HCT116 (cell line): ENCODE results near the gene RARB.

Source experiments
- CEBPB ChIP-seq: IDR thresholded peaks from 2 replicates; pipeline ENCODE4 v1.6.1; 2012; ENCODE audit warnings: low read depth
- EZH2 ChIP-seq: fragments of 200-600 bp; sonication (generic); IDR thresholded peaks from 2 replicates; pipeline ENCODE4 v1.6.1; 2017; ENCODE audit warnings: antibody characterized with exemption, mixed run types
- EZH2phosphoT487 ChIP-seq: fragments of 200-600 bp; IDR thresholded peaks from 2 replicates; pipeline ENCODE4 v1.6.1; 2018; ENCODE audit warnings: antibody characterized with exemption, borderline replicate concordance
- JUND ChIP-seq: IDR thresholded peaks from 2 replicates; pipeline ENCODE4 v1.6.1; 2012
- POLR2A ChIP-seq: IDR thresholded peaks from 2 replicates; pipeline ENCODE4 v1.7.0; 2011; ENCODE audit warnings: borderline replicate concordance; ENCODE audit not compliant: insufficient read depth, insufficient read length; ENCODE audit errors: extremely low read depth
- POLR2AphosphoS5 ChIP-seq: IDR thresholded peaks from 2 replicates; pipeline ENCODE4 v1.6.1; 2011; ENCODE audit warnings: mild to moderate bottlenecking, low read depth, low read length, moderate library complexity
- SIN3A ChIP-seq: IDR thresholded peaks from 2 replicates; pipeline ENCODE4 v1.6.1; 2012; ENCODE audit warnings: low read depth
- SP1 ChIP-seq: IDR thresholded peaks from 2 replicates; pipeline ENCODE4 v1.6.1; 2012; ENCODE audit warnings: low read depth
- YY1 ChIP-seq: IDR thresholded peaks from 2 replicates; pipeline ENCODE4 v1.6.1; 2011; ENCODE audit warnings: low read length, low read depth, moderate library complexity, mild to moderate bottlenecking; ENCODE audit not compliant: insufficient replicate concordance; ENCODE audit errors: extremely low read depth
- ZBTB33 ChIP-seq: IDR thresholded peaks from 2 replicates; pipeline ENCODE4 v1.6.1; 2011; ENCODE audit warnings: mild to moderate bottlenecking, low read length, moderate library complexity; ENCODE audit not compliant: insufficient replicate concordance; ENCODE audit errors: extremely low read depth
- ZNF274 ChIP-seq: fragments of 200-500 bp; sonication (Bioruptor generic); IDR thresholded peaks from 2 replicates; pipeline ENCODE4 v1.6.1; 2014; ENCODE audit warnings: mild to moderate bottlenecking, low read depth, low read length, inconsistent platforms
- TF ChIP-seq, protein P1 (sequence below), 3 experiments: fragments of 200-600 bp in 1 of 3; sonication (generic) in 1 of 3; IDR thresholded peaks in 2 of 3; conservative IDR thresholded peaks in 1 of 3; 2 replicates each; pipeline ENCODE4 v1.5.1; 2012 to 2017; ENCODE audit warnings: low read depth in 2 of 3, low read length in 2 of 3, antibody characterized with exemption in 1 of 3, borderline replicate concordance in 1 of 3, control low read depth in 1 of 3, mild to moderate bottlenecking in 1 of 3, mixed read lengths in 1 of 3, mixed run types in 1 of 3, moderate library complexity in 1 of 3; ENCODE audit not compliant: insufficient read depth in 1 of 3
- TF ChIP-seq, protein P2 (sequence below): IDR thresholded peaks from 2 replicates; pipeline ENCODE4 v1.6.1; 2012; ENCODE audit warnings: low read depth
- TF ChIP-seq, protein P3 (sequence below): IDR thresholded peaks from 2 replicates; pipeline ENCODE4 v1.6.1; 2012

- no peak for TF ChIP-seq POLR2A
- TF ChIP-seq, protein P1, sequence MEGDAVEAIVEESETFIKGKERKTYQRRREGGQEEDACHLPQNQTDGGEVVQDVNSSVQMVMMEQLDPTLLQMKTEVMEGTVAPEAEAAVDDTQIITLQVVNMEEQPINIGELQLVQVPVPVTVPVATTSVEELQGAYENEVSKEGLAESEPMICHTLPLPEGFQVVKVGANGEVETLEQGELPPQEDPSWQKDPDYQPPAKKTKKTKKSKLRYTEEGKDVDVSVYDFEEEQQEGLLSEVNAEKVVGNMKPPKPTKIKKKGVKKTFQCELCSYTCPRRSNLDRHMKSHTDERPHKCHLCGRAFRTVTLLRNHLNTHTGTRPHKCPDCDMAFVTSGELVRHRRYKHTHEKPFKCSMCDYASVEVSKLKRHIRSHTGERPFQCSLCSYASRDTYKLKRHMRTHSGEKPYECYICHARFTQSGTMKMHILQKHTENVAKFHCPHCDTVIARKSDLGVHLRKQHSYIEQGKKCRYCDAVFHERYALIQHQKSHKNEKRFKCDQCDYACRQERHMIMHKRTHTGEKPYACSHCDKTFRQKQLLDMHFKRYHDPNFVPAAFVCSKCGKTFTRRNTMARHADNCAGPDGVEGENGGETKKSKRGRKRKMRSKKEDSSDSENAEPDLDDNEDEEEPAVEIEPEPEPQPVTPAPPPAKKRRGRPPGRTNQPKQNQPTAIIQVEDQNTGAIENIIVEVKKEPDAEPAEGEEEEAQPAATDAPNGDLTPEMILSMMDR (IDR thresholded peaks at IDR 0.05 in 2 of 3, conservative IDR thresholded peaks at IDR 0.05 in 1 of 3; ENCODE audit: borderline replicate concordance in 1 of 3, insufficient read depth in 1 of 3, low read depth in 2 of 3, low read length in 2 of 3), result no peak
- no peak for TF ChIP-seq EZH2phosphoT487
- TF ChIP-seq EZH2, result no peak
- TF ChIP-seq, protein P2, sequence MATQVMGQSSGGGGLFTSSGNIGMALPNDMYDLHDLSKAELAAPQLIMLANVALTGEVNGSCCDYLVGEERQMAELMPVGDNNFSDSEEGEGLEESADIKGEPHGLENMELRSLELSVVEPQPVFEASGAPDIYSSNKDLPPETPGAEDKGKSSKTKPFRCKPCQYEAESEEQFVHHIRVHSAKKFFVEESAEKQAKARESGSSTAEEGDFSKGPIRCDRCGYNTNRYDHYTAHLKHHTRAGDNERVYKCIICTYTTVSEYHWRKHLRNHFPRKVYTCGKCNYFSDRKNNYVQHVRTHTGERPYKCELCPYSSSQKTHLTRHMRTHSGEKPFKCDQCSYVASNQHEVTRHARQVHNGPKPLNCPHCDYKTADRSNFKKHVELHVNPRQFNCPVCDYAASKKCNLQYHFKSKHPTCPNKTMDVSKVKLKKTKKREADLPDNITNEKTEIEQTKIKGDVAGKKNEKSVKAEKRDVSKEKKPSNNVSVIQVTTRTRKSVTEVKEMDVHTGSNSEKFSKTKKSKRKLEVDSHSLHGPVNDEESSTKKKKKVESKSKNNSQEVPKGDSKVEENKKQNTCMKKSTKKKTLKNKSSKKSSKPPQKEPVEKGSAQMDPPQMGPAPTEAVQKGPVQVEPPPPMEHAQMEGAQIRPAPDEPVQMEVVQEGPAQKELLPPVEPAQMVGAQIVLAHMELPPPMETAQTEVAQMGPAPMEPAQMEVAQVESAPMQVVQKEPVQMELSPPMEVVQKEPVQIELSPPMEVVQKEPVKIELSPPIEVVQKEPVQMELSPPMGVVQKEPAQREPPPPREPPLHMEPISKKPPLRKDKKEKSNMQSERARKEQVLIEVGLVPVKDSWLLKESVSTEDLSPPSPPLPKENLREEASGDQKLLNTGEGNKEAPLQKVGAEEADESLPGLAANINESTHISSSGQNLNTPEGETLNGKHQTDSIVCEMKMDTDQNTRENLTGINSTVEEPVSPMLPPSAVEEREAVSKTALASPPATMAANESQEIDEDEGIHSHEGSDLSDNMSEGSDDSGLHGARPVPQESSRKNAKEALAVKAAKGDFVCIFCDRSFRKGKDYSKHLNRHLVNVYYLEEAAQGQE, result no peak
- no peak for TF ChIP-seq SP1
- no peak for TF ChIP-seq JUND
- TF ChIP-seq, protein P3, sequence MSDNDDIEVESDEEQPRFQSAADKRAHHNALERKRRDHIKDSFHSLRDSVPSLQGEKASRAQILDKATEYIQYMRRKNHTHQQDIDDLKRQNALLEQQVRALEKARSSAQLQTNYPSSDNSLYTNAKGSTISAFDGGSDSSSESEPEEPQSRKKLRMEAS, result no peak
- TF ChIP-seq SIN3A, result no peak
- TF ChIP-seq ZNF274, result no peak
- TF ChIP-seq POLR2AphosphoS5, result no peak
- TF ChIP-seq ZBTB33, result no peak
- no peak for TF ChIP-seq CEBPB
- no peak for TF ChIP-seq YY1
Observed at GRCh38 chr3:25478211-25478757, 50.2 kb downstream of the RARB start.
